ENCODE measurements around the gene RPA1.

The RPA1 gene

GRCh38 chr17:1941272-1942065, 111.7 kb downstream of the RPA1 start:
- no peak for DNase-seq (ENCODE audit: low read depth in 2 of 2)

DNA sequence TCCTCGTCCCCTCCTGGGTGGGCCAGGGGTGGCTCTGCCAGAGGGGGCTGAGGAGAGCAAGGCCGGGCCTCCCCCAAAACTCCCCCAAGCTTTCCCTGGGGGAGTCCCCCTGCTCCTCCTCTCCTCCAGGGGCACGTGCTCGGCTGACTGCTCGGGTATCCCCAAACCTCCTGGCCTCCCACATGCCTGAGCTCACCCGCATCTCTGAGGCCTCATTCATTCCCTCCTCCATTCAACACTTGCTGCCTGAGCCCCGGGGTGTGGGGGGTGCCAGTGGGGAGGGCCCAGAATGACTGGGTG, 112.2 kb downstream of the RPA1 start:
- DNase-seq (ENCODE audit: low read depth in 2 of 2) = no peak

DNA sequence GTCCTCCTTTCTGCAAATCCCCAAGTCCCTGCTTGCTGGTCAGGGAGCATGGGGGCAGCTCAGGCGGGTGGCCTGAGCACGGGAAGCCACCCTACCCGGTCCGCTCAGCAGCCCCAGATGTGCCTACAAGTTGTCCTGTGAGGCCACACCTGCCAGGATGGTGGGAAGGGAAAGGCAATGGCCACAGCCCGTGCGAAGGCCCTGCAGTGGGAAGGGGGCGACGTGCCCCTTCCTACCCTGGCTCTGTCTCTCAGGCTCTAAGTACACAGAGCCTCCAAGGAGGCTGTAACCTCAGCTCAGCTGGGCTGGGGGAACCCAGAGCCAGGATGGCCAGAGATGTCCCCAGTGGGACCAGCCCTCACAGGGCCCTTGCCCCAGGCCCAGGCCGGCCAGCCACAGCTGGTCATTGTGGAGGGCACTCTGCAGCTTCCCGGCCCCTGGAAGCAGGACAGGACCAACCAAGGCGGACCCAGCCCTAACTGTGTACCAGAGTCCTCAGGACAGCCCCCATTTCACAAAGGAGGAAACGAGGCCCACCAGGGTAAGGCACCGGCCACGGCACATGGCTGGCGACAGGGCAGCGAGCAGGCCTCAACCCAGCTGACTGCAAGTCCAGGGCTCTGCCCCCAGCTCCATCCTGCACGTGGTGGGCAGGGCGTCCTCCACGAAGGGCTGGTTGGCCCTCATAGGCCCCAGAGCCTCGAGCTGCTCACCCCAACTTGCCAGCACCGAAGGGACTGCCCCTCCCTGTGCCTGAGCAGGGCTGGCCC, 113.0 kb downstream of the RPA1 start:
- no peak for DNase-seq (ENCODE audit: low read depth in 2 of 2)

DNA sequence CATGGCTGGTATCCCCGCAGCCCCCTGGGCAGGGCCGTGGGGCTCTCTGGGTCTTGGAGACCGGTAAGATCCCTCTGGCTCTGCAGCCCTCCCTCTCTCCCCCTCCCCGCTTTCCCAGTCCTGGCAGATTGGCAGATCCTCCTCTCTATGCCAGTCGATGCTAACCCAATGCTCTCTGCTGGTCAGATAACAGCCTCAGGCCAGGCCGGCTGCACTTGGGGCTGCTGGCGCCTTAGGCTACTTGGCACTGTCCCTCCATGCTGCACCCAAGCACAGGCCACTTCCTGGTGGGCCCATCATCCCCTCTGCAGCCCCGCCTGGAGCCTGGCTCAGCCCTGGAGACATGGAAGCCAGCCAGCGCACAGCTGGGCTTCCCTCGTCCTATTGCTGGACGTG, 113.6 kb downstream of the RPA1 start:
- no peak for DNase-seq (ENCODE audit: low read depth in 2 of 2)

DNA sequence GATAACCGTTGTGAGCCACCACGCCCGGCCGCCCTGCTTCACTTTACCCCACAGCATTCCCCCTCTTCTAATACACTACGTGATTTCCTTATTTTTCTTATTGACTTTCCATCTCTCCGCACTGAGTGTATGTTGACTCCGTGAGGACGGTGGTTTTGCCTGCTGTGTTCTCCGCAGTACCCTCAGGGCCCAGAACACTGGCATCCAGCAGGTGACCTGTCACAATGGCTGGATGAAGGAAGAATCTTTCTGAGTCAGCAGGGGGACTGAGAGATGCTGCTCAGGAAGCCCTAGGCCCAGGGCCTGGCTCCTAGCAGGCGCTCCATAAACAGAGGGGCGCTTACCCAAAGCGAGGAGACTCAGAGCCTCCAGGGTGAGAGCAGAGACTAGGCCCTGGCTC, 115.8 kb downstream of the RPA1 start:
- DNase-seq (ENCODE audit: low read depth in 2 of 2) = no peak

- no peak for DNase-seq (ENCODE audit: low read depth in 2 of 2)
Measured at GRCh38 chr17:1946021-1946932, 116.5 kb downstream of the RPA1 start.

- no peak for DNase-seq (ENCODE audit: low read depth in 2 of 2)
Measured at GRCh38 chr17:1947229-1947742, 117.5 kb downstream of the RPA1 start.

DNA sequence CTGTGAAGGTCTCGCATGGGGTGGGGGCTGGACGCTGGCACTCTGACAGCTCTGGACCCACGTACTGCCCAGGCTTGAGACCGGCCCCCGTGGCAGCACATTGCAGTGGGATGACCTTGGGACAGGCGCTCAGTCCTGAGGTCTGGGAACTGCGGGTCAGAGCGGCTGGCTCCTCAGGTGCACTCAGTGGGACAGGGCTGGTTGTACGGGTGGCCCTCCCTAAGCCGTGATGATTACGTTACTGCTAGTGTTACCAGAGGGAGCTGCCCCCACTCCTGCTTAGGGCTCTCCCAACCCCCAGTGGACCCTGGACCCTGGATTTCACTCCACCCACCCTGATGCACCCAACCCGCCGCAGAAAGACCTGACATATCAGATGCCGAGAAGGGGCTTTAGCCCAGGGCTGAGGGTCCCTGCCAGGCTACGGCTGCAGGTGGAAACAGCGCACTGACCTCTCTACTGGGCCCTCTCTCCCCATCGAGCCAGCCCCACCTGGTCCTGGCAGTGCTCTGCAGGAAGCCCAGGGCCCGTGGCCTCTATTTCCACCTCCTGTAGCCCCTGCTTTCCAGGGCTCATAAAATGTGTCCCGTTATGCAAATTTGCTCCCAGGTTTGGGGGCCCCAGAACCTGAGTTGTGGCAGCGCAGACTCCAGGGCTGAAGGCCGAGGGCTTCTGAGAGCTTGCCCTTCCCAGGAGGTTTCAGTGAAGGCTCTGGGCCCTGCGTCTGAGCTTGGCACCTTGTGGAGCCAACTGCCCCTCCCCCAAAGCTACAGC, 118.1 kb downstream of the RPA1 start:
- no peak for DNase-seq (ENCODE audit: low read depth in 2 of 2)

DNA sequence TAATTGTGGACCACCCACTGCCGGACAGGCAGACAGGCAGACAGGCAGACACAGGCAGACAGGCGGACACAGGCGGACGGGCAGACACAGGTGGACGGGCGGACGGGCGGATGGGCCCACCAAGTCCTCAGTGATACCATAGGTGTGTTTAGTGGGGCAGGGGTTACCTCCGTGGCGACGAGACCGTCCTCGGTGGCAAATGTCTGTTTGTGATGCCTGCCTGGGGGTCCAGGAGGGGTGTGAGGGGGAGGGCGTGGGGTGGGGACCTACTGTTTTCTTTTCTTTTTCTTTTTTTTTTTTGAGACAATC, 118.7 kb downstream of the RPA1 start:
- no peak for DNase-seq (ENCODE audit: low read depth in 2 of 2)
